A673 (cell line): Measurements from ENCODE around the gene SATB1.

ENCODE experiments used
- EZH2 ChIP-seq: fragments of 200-600 bp; sonication (generic); IDR thresholded peaks from 2 replicates; pipeline ENCODE4 v1.6.1; 2017; ENCODE audit warnings: borderline replicate concordance, low read depth, mild to moderate bottlenecking, mixed read lengths, antibody characterized with exemption, low read length; ENCODE audit not compliant: poor library complexity, severe bottlenecking
- TF ChIP-seq, protein P1 (sequence below): fragments of 300-800, 200-600 bp; sonication (generic); conservative IDR thresholded peaks from 2 replicates; pipeline ENCODE4 v1.5.1; 2017; ENCODE audit warnings: low read depth, mild to moderate bottlenecking, antibody characterized with exemption, low read length, moderate library complexity, mixed read lengths

DNA sequence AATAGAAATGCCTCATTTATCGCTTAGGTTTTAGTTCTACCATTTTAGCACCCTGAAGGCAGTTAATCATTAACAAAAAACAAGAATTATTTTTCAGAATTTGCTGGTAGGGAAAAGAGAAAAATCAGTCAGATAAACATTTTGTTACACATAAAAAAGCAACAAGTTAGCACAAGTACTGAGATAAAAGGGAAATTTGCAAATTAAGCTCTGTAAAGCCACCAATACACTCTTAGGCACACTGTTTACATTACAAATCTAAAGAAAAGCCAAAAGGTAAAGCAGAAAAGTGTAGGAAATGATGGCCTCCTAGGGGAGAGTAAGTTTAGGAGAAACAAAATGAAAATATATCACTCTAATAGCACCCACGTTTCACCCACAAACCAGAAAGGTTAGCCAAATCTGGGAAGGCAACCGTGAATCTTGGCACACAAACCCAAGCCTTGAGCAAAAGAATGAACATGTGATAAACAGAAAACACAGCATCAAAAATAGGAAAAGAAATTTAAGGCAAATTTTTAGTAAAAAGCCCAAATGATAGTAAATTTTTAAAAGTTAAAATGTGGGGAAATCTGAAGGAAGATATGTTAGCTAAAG is 1.6 kb upstream of the SATB1 start:
- TF ChIP-seq, protein P1, sequence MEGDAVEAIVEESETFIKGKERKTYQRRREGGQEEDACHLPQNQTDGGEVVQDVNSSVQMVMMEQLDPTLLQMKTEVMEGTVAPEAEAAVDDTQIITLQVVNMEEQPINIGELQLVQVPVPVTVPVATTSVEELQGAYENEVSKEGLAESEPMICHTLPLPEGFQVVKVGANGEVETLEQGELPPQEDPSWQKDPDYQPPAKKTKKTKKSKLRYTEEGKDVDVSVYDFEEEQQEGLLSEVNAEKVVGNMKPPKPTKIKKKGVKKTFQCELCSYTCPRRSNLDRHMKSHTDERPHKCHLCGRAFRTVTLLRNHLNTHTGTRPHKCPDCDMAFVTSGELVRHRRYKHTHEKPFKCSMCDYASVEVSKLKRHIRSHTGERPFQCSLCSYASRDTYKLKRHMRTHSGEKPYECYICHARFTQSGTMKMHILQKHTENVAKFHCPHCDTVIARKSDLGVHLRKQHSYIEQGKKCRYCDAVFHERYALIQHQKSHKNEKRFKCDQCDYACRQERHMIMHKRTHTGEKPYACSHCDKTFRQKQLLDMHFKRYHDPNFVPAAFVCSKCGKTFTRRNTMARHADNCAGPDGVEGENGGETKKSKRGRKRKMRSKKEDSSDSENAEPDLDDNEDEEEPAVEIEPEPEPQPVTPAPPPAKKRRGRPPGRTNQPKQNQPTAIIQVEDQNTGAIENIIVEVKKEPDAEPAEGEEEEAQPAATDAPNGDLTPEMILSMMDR, result no peak
- TF ChIP-seq EZH2, result no peak
